HEK293T (cell line): ENCODE data around the gene PTPRE.

ENCODE experiments used
- BHLHE40 ChIP-seq: fragments of 450-650 bp; IDR thresholded peaks from 2 replicates; pipeline ENCODE4 v1.6.1; 2016; ENCODE audit warnings: mild to moderate bottlenecking, moderate library complexity, borderline replicate concordance
- FOXA1 ChIP-seq: fragments of 450-650 bp; IDR thresholded peaks from 2 replicates; pipeline ENCODE4 v1.6.1; 2016; ENCODE audit warnings: mild to moderate bottlenecking
- SP1 ChIP-seq: fragments of 450-650 bp; IDR thresholded peaks from 2 replicates; pipeline ENCODE4 v1.6.1; 2017

DNA sequence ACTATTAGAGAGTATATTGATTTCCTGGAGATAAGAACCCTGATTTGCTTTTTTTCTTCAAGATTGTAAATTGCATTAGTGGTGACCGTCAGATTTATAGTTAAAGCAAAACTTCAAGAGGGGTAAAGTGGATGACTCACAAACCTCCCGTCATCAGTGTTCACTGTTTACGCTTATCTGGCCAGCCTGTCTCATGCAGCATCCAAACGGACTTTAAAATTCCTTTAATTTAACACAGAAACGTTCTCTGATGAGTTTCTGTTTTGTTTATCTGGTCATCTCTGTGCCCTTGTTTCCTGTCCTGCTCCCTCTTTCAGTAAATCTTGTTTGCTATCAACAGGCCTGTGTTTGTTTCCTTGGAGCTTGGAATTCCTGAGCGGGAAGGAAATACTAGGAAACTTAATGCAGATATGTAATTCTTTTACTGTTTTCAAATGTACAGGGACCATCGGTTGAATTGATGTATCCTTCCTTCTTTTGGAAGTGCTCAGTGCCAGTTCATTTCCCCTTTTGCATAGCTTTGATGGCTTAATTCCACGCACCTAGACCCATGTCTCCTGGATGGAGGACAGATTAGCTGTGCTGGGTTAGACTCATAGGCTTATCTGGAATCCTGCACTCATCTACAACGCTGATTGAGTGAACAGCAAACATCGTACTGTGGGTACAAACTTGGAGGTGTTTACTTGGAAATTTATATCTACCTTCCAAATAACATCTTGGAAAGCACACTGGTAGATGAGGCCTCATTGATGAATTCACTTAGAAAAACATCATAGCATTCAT is 21.3 kb downstream of the PTPRE start:
- no peak for TF ChIP-seq BHLHE40
- TF ChIP-seq FOXA1, result no peak
- TF ChIP-seq SP1, result no peak
